ENCODE results near the gene FHOD3.

DNA sequence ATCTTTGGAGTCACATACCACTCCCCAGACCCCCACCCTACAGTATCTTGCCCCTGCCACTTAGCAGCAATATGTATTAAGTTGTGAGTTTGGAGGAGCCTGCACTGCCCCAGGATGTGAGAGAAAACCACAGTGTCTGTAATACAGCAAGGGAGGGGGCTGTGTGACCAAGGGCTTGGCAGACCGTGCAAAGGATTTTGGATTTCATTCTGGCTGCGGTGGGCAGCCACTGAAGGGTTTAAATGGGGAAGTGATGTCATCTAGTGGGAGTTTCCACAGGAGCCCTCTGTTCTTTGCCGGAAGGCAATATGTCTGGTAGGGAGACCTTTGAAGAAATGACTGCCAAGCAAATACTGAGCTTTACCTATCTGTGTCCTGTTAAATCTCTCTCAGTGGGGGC is 202.4 kb downstream of the FHOD3 start:
- TF ChIP-seq, protein P1, sequence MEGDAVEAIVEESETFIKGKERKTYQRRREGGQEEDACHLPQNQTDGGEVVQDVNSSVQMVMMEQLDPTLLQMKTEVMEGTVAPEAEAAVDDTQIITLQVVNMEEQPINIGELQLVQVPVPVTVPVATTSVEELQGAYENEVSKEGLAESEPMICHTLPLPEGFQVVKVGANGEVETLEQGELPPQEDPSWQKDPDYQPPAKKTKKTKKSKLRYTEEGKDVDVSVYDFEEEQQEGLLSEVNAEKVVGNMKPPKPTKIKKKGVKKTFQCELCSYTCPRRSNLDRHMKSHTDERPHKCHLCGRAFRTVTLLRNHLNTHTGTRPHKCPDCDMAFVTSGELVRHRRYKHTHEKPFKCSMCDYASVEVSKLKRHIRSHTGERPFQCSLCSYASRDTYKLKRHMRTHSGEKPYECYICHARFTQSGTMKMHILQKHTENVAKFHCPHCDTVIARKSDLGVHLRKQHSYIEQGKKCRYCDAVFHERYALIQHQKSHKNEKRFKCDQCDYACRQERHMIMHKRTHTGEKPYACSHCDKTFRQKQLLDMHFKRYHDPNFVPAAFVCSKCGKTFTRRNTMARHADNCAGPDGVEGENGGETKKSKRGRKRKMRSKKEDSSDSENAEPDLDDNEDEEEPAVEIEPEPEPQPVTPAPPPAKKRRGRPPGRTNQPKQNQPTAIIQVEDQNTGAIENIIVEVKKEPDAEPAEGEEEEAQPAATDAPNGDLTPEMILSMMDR (IDR thresholded peaks at IDR 0.05): no peak
- TF ChIP-seq POLR2A (IDR thresholded peaks at IDR 0.05): no peak
